Small intestine (tissue), 7 donors: ENCODE measurements around the gene RSPH9. TPM values are rescaled to one million over a fixed set of nuclear protein-coding genes. Genes with fewer than 3 reads are reported as not detected.
A peak's percentile ranks its signal among the peaks of the same experiment; 100 is the strongest.
"Not testable (repeated sequence)": the region's sequence is repeated elsewhere in the genome, so short reads cannot be mapped to it uniquely, and the experiment has no call there.

Source experiments
- DNase-seq, 2 donors: peaks; one replicate each; pipeline versions ENCODE4 v3.0.0 to v3.0.0-alpha.2; 2013
- FAIRE-seq: peaks from 2 replicates; lab custom pipeline; 2012; peaks lifted over from hg19 to GRCh38; lab: Jason Lieb, UNC
- H3K27ac ChIP-seq, 3 donors: one replicate each; pipeline ENCODE4 v1.5.1; 2013; ENCODE audit warnings: low read length in 2 of 3, mild to moderate bottlenecking in 2 of 3, control low read depth in 1 of 3, inconsistent platforms in 1 of 3, low read depth in 1 of 3, moderate library complexity in 1 of 3
- H3K27me3 ChIP-seq, 3 donors: one replicate each; pipeline ENCODE4 v1.6.1; 2013; ENCODE audit warnings: low read length in 3 of 3, inconsistent platforms in 1 of 3; ENCODE audit not compliant: control insufficient read depth in 3 of 3, insufficient read depth in 3 of 3
- H3K36me3 ChIP-seq, 3 donors: one replicate each; pipeline ENCODE4 v1.6.1; 2013; ENCODE audit warnings: low read length in 3 of 3, inconsistent platforms in 1 of 3, low read depth in 1 of 3, mild to moderate bottlenecking in 1 of 3, moderate library complexity in 1 of 3; ENCODE audit not compliant: control insufficient read depth in 3 of 3, insufficient read depth in 2 of 3
- H3K4me1 ChIP-seq, 3 donors: one replicate each; pipeline ENCODE4 v1.6.1; 2013; ENCODE audit warnings: low read length in 2 of 3, inconsistent platforms in 1 of 3, low read depth in 1 of 3, mild to moderate bottlenecking in 1 of 3, moderate library complexity in 1 of 3; ENCODE audit not compliant: control insufficient read depth in 3 of 3, insufficient read depth in 2 of 3
- H3K4me3 ChIP-seq, 3 donors: one replicate each; pipeline ENCODE4 v1.5.1; 2013; ENCODE audit warnings: low read length in 3 of 3, control low read depth in 1 of 3, inconsistent platforms in 1 of 3, low read depth in 1 of 3, mild to moderate bottlenecking in 1 of 3, moderate library complexity in 1 of 3
- H3K9me3 ChIP-seq, 2 donors: one replicate each; pipeline ENCODE4 v1.6.1; 2013; ENCODE audit warnings: low read depth in 1 of 2, low read length in 1 of 2; ENCODE audit not compliant: control insufficient read depth in 2 of 2, insufficient read depth in 1 of 2
- WGBS, 3 donors: extraction: QIAGEN DNeasy Blood & Tissue Kit; methylation state at CpG; one replicate each; pipeline ENCODE4 v1.1.7; 2013; 5-methylcytosine and 5-hydroxymethylcytosine counted together
- polyA plus RNA-seq, 4 donors: library from polyadenylated mRNA; stranded (reverse) in 3 of 4; unstranded in 1 of 4; fragments of 200-250 nt in 3 of 4; fragments of 120-200 nt in 1 of 4; gene quantifications; one replicate each; pipeline versions ENCODE4 v1.2.1 to v1.2.3, GENCODE V29; 2013
- donor health status: healthy with polysubstance abuse.
- donor health status: control.
- donor health status: control.
- donor health status: Bipolar disorder and iron deficiency.
- donor health status: healthy.

The RSPH9 gene
- polyA plus RNA-seq, 4 donors, result 0.42 to 1.1 (median 0.76) TPM

DNA sequence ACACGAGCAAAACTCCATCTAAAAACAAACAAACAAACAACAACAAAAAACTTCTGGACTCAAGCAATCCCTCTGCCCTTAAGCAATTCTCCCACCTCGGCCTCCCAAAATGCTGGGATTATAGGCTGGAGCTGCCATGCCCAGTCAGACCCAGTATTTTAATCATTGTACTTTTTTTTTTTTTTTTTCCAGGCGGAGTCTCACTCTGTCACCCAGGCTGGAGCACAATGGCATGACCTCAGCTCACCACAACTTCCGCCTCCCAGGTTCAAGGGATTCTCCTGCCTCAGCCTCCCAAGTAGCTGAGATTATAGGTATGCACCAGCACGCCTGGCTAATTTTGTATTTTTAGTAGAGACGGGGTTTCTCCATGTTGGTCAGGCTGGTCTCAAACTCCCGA is 11.8 kb upstream of the RSPH9 start:
- H3K27ac ChIP-seq, result peak overlapping the region in 2 of 3 donors; percentile 8 to 36
- peaks cover 0 to 12% (median 4%) of the 10 kb centered on the region in 3 donors for H3K4me1 ChIP-seq
- peak in 1 of 2 donors; percentile 40 for DNase-seq
- WGBS, 3 donors, result 47 to 79% (median 62%) methylated on average over 7 of the region's 7 CpGs
- not testable (repeated sequence) for H3K9me3 ChIP-seq, H3K27me3 ChIP-seq, FAIRE-seq, H3K4me3 ChIP-seq
- peaks cover 0 to 11% (median 0%) of the 10 kb centered on the region in 3 donors for H3K36me3 ChIP-seq

DNA sequence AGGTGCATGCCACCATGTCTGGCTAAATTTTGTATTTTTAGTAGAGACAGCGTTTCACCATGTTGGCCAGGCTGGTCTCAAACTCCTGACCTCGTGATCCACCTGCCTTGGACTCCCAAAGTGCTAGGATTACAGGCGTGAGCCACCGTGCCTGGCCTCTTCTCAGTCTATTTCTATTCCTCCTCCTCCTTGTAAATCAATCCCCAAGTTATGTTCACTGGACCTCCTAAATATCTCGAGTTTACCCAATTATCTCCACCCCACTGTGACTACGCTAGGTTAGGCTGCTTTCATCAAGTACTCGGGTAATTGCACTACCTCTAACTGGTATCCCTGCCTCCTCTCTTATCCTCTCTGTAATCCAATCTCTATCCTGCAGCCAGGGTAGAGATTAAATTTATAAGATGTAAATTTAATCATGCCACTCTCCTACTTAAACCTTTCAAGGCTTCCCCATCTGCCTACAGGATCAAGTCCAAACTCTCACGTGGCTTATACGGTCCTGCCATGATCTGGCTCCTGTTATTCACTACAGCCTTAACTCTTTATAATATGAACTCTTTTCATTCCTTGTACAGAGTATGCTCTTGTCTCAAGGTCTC is 10.0 kb upstream of the RSPH9 start:
- FAIRE-seq, result no peak
- 63 to 71% (median 70%) methylated on average over 9 of the region's 9 CpGs for WGBS, 3 donors
- Histone ChIP-seq H3K36me3 (peaks cover 0 to 16% (median 0%) of the 10 kb centered on the region in 3 donors), H3K27ac (peak overlapping the region in 1 of 3 donors; percentile 93), H3K4me3 (no peak overlapping the region), H3K9me3 (no peaks in the 10 kb centered on the region), H3K27me3 (no peaks in the 10 kb centered on the region), H3K4me1 (peaks cover 0 to 19% (median 4%) of the 10 kb centered on the region in 3 donors)
- DNase-seq, result peak; percentile 8 to 29

DNA sequence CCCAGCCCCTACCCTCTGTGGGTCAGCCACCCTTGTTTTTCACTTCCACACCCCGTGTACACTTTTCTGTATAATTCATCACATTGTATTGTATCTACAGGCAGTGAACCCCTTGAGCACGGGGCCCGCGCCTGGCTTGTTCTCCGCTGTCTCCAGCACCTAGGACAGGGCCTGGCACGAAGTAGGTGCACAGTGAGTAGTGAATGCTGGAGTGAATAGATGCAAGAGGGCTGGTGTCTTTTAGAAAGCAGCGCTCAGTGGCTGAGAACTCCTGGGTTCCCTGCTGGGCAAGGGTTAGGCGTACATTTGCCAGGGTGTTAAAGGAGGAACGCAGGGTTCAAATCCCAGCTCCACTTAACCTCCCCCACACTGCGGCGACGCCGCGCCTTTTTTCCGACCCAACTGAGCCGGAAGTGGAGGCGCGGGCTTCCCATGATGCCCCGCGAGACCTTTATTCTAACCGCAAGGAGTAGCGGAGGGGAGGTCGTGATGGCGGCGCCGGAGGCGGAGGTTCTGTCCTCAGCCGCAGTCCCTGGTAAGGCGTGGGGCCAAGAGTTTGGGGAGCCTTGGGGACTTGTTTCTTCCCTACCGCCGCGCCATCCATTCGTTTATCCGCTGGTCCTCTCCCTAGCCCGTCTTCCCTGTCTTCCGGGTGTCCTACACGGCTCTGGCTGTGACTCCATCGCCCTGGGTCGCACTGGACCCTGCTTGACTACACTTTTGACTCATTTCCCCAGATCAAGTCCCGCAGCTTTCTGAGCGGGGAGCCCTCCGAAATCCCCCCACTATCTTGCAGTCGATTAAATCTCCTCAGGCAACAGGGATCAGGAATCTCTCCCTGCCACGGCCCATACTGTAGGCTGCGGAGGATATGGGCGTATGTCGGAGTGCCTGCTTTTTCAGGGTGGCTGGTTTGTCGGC is 9.2 kb upstream of the RSPH9 start, which contains the start of gene MAD2L1BP:
Gene MAD2L1BP (plus strand): TSS at position 454 of the 921 bp plus-strand sequence. CDS start 36 bp downstream, at position 490.
- Histone ChIP-seq H3K4me3 (peak within 1 kb of the TSS; percentile 76 to 87 (median 82)), H3K36me3 (peaks cover 0 to 23% (median 6%) of the 10 kb centered on the region in 3 donors), H3K4me1 (peaks cover 0 to 13% (median 4%) of the 10 kb centered on the region in 3 donors), H3K9me3 (no peaks in the 10 kb centered on the region), H3K27me3 (no peaks in the 10 kb centered on the region), H3K27ac (peak within 1 kb of the TSS; percentile 77 to 93 (median 78))
- 4% methylated on average over 48 of the region's 48 CpGs for WGBS, 3 donors
- FAIRE-seq (no peak), DNase-seq (peak; percentile 87 to 94)

DNA sequence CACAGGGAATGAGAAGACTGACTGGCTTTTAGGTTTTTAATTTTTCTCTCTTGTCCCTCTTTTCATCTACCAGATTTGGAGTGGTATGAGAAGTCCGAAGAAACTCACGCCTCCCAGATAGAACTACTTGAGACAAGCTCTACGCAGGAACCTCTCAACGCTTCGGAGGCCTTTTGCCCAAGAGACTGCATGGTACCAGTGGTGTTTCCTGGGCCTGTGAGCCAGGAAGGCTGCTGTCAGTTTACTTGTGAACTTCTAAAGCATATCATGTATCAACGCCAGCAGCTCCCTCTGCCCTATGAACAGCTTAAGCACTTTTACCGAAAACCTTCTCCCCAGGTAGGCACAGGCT is 8.6 kb upstream of the RSPH9 start:
- H3K4me1 ChIP-seq, result peaks cover 0 to 13% (median 4%) of the 10 kb centered on the region in 3 donors
- H3K36me3 ChIP-seq, result peaks cover 0 to 27% (median 6%) of the 10 kb centered on the region in 3 donors
- H3K4me3 ChIP-seq, result peak overlapping the region; percentile 76 to 87 (median 82)
- no peaks in the 10 kb centered on the region for H3K27me3 ChIP-seq
- peak overlapping the region; percentile 77 to 93 (median 78) for H3K27ac ChIP-seq
- DNase-seq (no peak), FAIRE-seq (no peak)
- H3K9me3 ChIP-seq, result no peaks in the 10 kb centered on the region
- WGBS, 3 donors, result 1 to 12% (median 2%) methylated on average over 7 of the region's 7 CpGs

DNA sequence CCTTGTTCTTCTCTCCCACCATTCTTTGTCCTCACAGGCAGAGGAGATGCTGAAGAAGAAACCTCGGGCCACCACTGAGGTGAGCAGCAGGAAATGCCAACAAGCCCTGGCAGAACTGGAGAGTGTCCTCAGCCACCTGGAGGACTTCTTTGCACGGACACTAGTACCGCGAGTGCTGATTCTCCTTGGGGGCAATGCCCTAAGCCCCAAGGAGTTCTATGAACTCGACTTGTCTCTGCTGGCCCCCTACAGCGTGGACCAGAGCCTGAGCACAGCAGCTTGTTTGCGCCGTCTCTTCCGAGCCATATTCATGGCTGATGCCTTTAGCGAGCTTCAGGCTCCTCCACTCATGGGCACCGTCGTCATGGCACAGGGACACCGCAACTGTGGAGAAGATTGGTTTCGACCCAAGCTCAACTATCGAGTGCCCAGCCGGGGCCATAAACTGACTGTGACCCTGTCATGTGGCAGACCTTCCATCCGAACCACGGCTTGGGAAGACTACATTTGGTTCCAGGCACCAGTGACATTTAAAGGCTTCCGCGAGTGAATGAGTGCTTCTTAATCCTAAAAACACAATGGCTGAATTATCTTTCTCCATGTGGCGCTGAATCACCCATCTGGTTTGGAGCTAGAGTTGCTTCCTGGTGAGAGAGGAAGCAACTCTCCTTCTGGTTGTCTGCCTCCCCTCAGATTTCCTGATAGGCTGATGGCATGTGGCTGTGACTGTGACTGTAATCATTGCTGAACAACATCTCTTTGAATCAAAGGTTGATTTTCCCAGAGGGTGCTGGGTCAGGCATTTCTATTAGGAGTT is 4.6 kb upstream of the RSPH9 start:
- DNase-seq (no peak), FAIRE-seq (no peak)
- no peaks in the 10 kb centered on the region for H3K27me3 ChIP-seq
- H3K27ac ChIP-seq, result peak overlapping the region in 1 of 3 donors; percentile 14
- H3K4me3 ChIP-seq, result no peak overlapping the region
- peaks cover 0 to 41% (median 7%) of the 10 kb centered on the region in 3 donors for H3K36me3 ChIP-seq
- H3K4me1 ChIP-seq, result peaks cover 0 to 17% (median 3%) of the 10 kb centered on the region in 3 donors
- WGBS, 3 donors, result 92 to 94% (median 93%) methylated on average over 21 of the region's 21 CpGs
- no peaks in the 10 kb centered on the region for H3K9me3 ChIP-seq

DNA sequence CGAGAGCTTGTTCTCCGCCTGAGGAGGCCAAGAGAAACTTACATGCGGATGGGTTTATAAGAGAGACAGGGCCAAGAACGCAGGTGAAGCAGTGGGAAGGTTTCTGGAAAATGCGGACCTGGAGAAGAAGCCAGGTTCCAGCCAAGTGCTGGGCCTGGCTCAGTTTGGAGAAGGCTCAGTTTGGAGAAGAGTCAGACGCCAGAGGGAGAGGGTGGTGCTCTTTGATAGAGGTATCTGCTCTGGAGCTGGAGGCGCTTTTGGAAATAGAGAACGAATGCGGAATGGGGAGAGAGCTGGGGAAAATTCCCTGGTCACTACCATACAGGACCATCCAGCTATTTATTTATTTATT is 753 bp downstream of the RSPH9 start:
- H3K27me3 ChIP-seq, result no peaks in the 10 kb centered on the region
- H3K36me3 ChIP-seq, result peaks cover 0 to 17% (median 2%) of the 10 kb centered on the region in 3 donors
- WGBS, 3 donors, result 16 to 54% (median 37%) methylated on average over 9 of the region's 9 CpGs
- FAIRE-seq (no peak), DNase-seq (no peak)
- H3K27ac ChIP-seq, result no peak overlapping the region
- H3K9me3 ChIP-seq, result no peaks in the 10 kb centered on the region
- H3K4me3 ChIP-seq, result peak overlapping the region in 1 of 3 donors; percentile 47
- H3K4me1 ChIP-seq, result peaks cover 0 to 10% (median 0%) of the 10 kb centered on the region in 3 donors

- no peak for DNase-seq
- FAIRE-seq, result no peak
- WGBS, 3 donors, result 96% methylated on average over 3 of the region's 3 CpGs
- Histone ChIP-seq H3K4me3 (no peak overlapping the region), H3K36me3 (peaks cover 0 to 4% (median 0%) of the 10 kb centered on the region in 3 donors), H3K27me3 (no peaks in the 10 kb centered on the region), H3K27ac (no peak overlapping the region), H3K9me3 (no peaks in the 10 kb centered on the region), H3K4me1 (peaks cover 0 to 8% (median 0%) of the 10 kb centered on the region in 3 donors)
Observed at GRCh38 chr6:43647613-43648012, 2.8 kb downstream of the RSPH9 start.

GRCh38 chr6:43648248-43648647 is 3.4 kb downstream of the RSPH9 start:
- 95 to 97% (median 96%) methylated on average over 2 of the region's 2 CpGs for WGBS, 3 donors
- H3K27me3 ChIP-seq, result no peaks in the 10 kb centered on the region
- peaks cover 0 to 4% (median 0%) of the 10 kb centered on the region in 3 donors for H3K36me3 ChIP-seq
- H3K27ac ChIP-seq, result no peak overlapping the region
- no peaks in the 10 kb centered on the region for H3K9me3 ChIP-seq
- DNase-seq (no peak), FAIRE-seq (no peak)
- H3K4me3 ChIP-seq, result no peak overlapping the region
- H3K4me1 ChIP-seq, result peaks cover 0 to 8% (median 0%) of the 10 kb centered on the region in 3 donors
